ENCODE data around the gene SCUBE3. TPM values are rescaled to one million over a fixed set of nuclear protein-coding genes. Genes with fewer than 3 reads are reported as not detected.

Gene SCUBE3
- total RNA-seq, 4 donors from 2014 or later: 0.03 to 0.19 TPM; not detected in 2

GRCh38 chr6:35166520-35166919, 47.2 kb upstream of the SCUBE3 start:
- Histone ChIP-seq H3K27me3 (no peaks in the 10 kb centered on the region), H3K4me3 (no peak overlapping the region), H3K4me1 (peaks cover 0 to 35% (median 16%) of the 10 kb centered on the region in 3 donors), H3K36me3 (no peaks in the 10 kb centered on the region), H3K9me3 (no peaks in the 10 kb centered on the region), H3K27ac (peak overlapping the region; percentile 44 to 67 (median 62))
- no peak for TF ChIP-seq CTCF (IDR thresholded peaks at IDR 0.05)
- no peak for TF ChIP-seq POLR2A (IDR thresholded peaks at IDR 0.05)
- DNase-seq: no peak
- intact Hi-C loops (cut with DNase I): no loop called here
- 13 to 46% methylated on average over 3 to 5 of the region's 5 CpGs for whole genome bisulfite sequencing, 2 donors

DNA sequence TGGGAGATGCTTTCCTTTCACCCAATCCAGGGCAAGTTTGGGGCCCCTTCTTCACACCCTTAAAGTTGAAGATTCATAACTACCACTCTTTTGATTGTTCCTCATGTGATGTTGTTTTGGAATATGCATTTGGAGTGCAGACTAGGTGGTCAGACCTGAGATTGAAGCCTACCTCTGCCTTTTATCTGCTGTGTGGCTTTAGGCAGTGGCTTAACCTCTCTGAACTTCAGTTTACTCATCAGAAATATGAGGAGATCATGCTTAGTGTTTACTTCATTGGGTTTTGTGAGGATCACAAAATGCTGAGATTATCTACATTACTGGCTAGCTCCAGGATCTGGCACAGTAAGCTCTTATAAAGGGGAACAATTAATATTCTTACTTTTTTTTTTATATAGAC, 46.3 kb upstream of the SCUBE3 start:
- no peak for TF ChIP-seq POLR2A (IDR thresholded peaks at IDR 0.05)
- TF ChIP-seq CTCF (IDR thresholded peaks at IDR 0.05): no peak
- H3K36me3 ChIP-seq: no peaks in the 10 kb centered on the region
- peaks cover 0 to 25% (median 11%) of the 10 kb centered on the region in 3 donors for H3K4me1 ChIP-seq
- no peaks in the 10 kb centered on the region for H3K27me3 ChIP-seq
- no peak for DNase-seq
- no peak overlapping the region for H3K4me3 ChIP-seq
- intact Hi-C loops (cut with DNase I): no loop called here
- no peak overlapping the region for H3K27ac ChIP-seq
- H3K9me3 ChIP-seq: no peaks in the 10 kb centered on the region

DNA sequence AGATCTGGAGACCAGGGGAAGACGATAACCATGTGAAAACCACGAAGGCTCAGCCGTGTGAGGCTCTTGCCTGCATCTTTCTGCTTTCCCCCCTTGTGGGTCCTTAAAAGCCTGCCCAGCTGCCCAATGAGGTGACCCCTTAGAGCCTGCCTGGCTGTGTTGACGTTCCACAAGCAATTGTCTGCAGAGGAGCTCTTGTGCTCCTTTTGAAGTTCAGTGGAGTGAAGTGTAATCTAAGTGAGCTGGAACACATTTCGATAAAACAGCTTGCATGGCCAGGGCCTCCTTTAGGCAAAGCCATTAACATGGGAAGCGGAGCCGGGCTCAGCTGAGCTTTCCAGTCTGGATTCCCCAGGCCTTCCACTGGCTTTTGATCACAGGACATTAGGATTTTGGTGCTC, 45.3 kb upstream of the SCUBE3 start:
- Histone ChIP-seq H3K4me1 (peaks cover 0 to 22% (median 11%) of the 10 kb centered on the region in 3 donors), H3K27me3 (no peaks in the 10 kb centered on the region), H3K9me3 (no peaks in the 10 kb centered on the region), H3K4me3 (no peak overlapping the region), H3K27ac (no peak overlapping the region), H3K36me3 (no peaks in the 10 kb centered on the region)
- no peak for DNase-seq
- intact Hi-C loops (cut with DNase I): no loop called here
- TF ChIP-seq POLR2A (IDR thresholded peaks at IDR 0.05) (no peak), CTCF (IDR thresholded peaks at IDR 0.05) (no peak)
- 78 to 94% methylated on average over 3 to 7 of the region's 7 CpGs for WGBS, 2 donors

- no peak for TF ChIP-seq POLR2A (IDR thresholded peaks at IDR 0.05)
- TF ChIP-seq CTCF (IDR thresholded peaks at IDR 0.05): no peak
- Histone ChIP-seq H3K27ac (no peak overlapping the region), H3K36me3 (no peaks in the 10 kb centered on the region), H3K9me3 (no peaks in the 10 kb centered on the region), H3K4me1 (peaks cover 0 to 20% (median 11%) of the 10 kb centered on the region in 3 donors), H3K4me3 (no peak overlapping the region), H3K27me3 (no peaks in the 10 kb centered on the region)
- no peak for DNase-seq
- intact Hi-C loops (cut with DNase I): no loop called here
- 44 to 100% methylated on average over 1 of the region's 1 CpG for WGBS, 2 donors
Observed at GRCh38 chr6:35170166-35170565, 43.6 kb upstream of the SCUBE3 start.

DNA sequence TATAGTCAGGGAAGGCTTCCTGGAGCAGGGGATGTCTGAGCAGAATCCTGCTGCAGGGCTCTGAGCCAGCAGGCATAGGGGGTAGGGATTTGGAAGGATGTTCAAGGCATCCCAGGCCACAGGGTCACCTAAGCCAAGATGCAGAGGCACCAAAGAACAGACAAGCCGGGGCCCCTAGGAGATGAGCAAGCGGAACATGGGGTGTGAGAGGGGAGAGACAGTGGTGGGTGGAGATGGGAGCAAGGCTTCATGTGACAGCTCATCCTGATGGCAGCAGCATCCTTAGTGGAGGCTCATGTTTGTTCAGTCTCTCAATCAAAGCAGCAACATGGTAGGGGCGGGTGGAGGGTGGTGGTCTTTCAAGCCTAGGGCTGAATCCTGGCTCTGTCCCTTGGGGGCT, 42.9 kb upstream of the SCUBE3 start:
- Histone ChIP-seq H3K9me3 (no peaks in the 10 kb centered on the region), H3K36me3 (no peaks in the 10 kb centered on the region), H3K4me3 (no peak overlapping the region), H3K27ac (no peak overlapping the region), H3K27me3 (no peaks in the 10 kb centered on the region), H3K4me1 (peaks cover 0 to 13% (median 5%) of the 10 kb centered on the region in 3 donors)
- intact Hi-C loops (cut with DNase I): no loop called here
- 72 to 82% methylated on average over 2 of the region's 3 CpGs for WGBS, 2 donors
- no peak for TF ChIP-seq CTCF (IDR thresholded peaks at IDR 0.05)
- TF ChIP-seq POLR2A (IDR thresholded peaks at IDR 0.05): no peak
- DNase-seq: no peak
